Ishikawa (cell line): ENCODE data around the gene TMEM43.

ENCODE experiments used
- CEBPB ChIP-seq: IDR thresholded peaks from 2 replicates; pipeline ENCODE4 v1.6.1; 2012
- EP300 ChIP-seq: IDR thresholded peaks from 2 replicates; pipeline ENCODE4 v1.6.1; 2012; ENCODE audit warnings: borderline replicate concordance
- FOXM1 ChIP-seq: IDR thresholded peaks from 2 replicates; pipeline ENCODE4 v1.6.1; 2012; ENCODE audit warnings: low read depth, borderline replicate concordance
- MAX ChIP-seq: IDR thresholded peaks from 2 replicates; pipeline ENCODE4 v1.6.1; 2012
- NFIC ChIP-seq: IDR thresholded peaks from 2 replicates; pipeline ENCODE4 v1.6.1; 2012
- RAD21 ChIP-seq: IDR thresholded peaks from 2 replicates; pipeline ENCODE4 v1.6.1; 2012; ENCODE audit warnings: low read depth
- REST ChIP-seq: IDR thresholded peaks from 2 replicates; pipeline ENCODE4 v1.6.1; 2012; ENCODE audit warnings: low read depth, mild to moderate bottlenecking
- TAF1 ChIP-seq: IDR thresholded peaks from 2 replicates; pipeline ENCODE4 v1.6.1; 2012; ENCODE audit warnings: low read depth, mild to moderate bottlenecking
- TCF12 ChIP-seq: IDR thresholded peaks from 2 replicates; pipeline ENCODE4 v1.6.1; 2012; ENCODE audit warnings: low read depth
- USF1 ChIP-seq: IDR thresholded peaks from 2 replicates; pipeline ENCODE4 v1.6.1; 2012
- YY1 ChIP-seq: IDR thresholded peaks from 2 replicates; pipeline ENCODE4 v1.6.1; 2012; ENCODE audit warnings: low read depth
- ZBTB7A ChIP-seq: IDR thresholded peaks from 2 replicates; pipeline ENCODE4 v1.6.1; 2012; ENCODE audit warnings: low read depth

- TF ChIP-seq FOXM1, result no peak
- TF ChIP-seq CEBPB, result no peak
- no peak for TF ChIP-seq RAD21
- no peak for TF ChIP-seq REST
- TF ChIP-seq YY1, result no peak
- TF ChIP-seq TAF1, result no peak
- TF ChIP-seq EP300, result no peak
- TF ChIP-seq MAX, result no peak
- TF ChIP-seq TCF12, result no peak
- no peak for TF ChIP-seq NFIC
- no peak for TF ChIP-seq ZBTB7A
- TF ChIP-seq USF1, result no peak
These were observed 26.7 kb downstream of the TMEM43 start for GRCh38 chr3:14151471-14152083.
